Superior temporal gyrus (tissue), 1 donor: Measurements from ENCODE around the gene SYNDIG1.

Experiments used
- DNase-seq: peaks from one replicate; pipeline ENCODE4 v3.0.0-alpha.2; 2016; ENCODE audit errors: extremely low spot score

Gene SYNDIG1

DNA sequence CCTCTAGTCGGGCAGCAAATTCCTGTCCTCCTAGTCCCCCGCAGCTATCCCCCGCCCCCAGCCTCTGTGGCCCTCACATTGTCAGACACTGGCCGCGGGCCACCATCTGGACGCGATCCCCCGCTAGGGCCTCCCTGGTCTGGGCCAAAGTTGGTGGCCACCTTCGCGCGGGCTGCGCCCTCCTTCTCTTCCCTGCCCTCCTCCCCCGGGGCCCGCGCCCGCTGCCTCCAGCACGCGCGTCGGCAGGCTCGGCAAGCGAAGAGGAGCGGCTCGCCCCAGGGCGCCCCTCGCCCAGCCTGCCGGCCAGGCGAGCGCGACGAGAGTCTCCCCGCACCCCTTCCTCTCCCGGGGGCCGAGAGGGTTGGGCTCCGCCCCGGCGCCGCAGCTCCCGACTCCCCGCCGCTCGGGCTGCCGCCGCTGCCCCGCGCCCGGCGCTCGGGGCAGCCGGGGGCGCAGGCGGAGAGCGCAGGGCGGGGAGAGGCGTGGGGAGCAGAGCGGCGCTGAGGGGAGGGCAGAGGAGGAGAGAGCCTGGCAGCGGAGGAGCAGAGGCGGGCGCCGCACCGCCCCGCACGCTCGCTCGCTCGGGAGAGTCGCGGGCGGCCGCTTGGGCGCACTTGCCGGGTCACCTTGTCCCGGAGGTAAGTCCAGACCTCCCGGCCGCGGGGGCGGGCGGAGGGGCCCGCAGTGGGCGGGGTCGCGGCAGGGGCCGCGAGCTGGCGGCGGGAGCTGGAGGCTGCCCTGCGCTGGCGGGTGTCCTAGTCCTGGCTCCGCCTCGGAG, at the start of gene SYNDIG1:
Gene SYNDIG1, plus strand, starts transcription at position 514 of the 778 bp plus-strand sequence. CDS start 73,469 bp downstream, outside the sequence.
- DNase-seq, result peak; percentile 64

DNA sequence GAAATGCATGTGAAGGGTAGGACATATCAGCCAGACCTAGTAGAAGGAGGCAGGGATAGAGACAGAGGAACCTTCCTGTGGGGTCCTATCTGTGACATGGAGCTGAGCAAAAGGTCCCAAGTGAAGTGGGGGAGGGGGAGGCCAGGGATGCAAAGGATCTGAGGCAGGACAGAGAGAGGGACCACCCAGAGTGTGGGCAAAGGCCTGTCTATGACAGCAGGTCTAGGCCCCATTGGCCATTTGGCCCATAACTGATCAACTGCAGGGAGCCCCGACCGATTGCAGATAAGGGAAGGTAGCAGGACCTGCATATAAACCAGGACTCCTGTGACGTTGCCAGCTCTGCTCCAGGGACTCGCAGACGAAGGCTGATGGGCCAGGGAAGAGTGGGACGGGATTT, 49.6 kb upstream of the SYNDIG1 start:
- no peak for DNase-seq

DNA sequence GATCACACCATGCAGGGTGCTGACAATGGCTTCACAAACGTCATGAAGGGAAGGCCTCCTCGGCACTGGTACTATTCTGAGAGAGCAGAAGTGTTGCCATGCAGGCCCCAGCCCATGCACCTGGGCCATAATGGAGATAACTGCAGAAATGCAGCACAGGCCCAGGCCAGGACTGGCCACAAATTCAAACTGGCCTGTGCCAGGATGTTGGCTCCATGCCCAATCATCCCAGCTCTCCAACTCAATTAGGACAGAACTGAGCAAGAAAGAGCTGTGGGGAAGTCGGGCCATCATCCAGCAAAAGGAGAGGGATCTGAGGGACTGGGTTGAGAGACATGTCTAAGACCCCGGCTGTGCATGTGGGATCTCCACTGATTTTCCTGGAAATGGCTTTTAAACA, 48.9 kb upstream of the SYNDIG1 start:
- DNase-seq, result no peak

DNA sequence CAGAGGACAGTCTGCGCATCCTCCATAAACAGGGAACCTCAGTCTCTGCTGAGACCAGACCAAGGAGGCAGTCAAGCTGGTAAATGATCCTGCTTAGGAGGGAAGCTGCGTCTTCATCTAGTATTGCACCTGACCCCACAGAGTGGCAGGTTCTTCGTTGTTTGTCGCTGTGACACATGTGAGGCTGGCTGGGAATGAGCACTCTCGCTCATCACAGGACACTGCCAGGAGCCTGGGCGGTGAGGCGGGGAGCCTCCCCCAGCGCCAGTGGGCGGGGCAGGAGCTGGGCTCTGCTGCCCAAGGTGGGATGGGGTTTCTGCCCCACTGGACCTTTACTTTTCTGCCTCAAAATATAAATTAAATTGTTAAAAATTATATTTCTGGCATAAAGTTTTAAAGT, 48.4 kb upstream of the SYNDIG1 start:
- no peak for DNase-seq

DNA sequence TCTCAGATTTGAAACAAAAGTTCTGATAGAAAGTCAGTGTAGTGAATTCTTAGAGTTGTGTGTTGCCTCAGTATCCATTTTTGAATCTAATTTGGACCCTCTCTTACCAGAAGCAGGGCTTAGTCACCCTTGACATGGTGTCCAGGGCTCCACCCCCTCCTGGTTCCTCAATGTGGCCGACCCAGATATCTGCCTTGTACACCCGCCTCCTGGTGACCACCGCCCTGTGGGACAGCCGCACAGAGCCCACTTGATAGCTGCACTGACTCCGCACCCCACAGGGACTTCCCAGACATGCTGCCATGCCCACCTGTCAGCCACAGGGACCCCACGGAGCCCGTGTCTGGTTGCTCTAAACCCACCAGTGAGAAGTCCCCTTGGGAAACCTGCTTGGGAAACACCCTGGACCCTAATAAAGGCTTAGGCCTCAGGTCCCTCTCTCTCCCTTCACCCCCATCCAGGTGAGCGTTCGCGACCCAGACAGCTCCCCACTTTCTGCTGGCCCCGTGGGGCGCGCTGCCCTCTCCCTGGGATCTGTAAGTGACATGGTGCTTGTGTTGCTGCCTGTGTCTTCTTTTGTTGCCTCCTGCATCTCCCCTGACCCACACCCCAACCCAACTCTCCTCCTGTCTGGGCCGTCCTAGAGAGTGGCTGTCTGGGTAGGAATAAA, 47.2 kb upstream of the SYNDIG1 start:
- no peak for DNase-seq

DNA sequence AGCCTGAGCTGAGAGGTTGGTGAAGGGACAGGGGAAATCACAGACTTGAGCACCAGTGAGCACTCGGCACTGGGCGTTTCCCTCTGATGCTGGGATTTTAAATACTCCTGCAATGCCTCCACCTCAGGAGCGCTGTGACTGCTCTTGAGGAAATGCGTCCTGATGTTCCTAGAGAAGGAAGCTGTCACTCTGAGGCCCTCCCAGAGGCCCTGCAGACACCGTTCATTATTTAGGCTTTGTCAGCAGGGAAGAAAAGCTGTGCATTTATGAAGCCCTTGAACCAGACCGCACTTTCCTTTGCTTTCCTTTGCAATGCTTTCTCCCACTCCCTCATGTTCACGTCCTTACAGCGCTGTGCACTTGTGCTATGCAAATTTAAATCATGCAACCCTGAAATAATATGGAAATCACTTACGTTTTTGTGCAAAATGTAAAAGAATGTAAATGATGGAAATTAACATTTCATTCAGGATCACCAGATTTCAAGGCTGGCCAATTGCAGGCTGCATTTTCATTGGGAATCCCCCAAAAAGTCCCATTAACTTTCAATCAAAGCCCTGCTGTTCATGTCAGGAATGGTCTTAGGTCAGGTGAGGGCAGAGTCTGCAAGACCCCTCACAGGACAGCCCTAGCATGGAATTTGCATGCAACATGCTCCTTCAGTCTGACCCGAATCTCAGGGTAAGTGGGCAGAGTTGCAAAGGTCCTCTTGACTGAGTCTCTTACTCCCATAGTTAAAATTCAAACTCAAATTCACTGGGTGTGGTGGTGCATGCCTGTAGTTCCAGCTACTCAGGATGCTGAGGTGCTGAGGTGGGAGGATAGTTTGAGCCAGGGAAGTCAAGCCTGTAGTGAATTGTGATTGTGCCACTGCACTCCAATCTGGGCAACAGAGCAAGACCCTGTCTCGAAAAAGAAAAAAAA, 45.8 kb upstream of the SYNDIG1 start:
- DNase-seq, result no peak

DNA sequence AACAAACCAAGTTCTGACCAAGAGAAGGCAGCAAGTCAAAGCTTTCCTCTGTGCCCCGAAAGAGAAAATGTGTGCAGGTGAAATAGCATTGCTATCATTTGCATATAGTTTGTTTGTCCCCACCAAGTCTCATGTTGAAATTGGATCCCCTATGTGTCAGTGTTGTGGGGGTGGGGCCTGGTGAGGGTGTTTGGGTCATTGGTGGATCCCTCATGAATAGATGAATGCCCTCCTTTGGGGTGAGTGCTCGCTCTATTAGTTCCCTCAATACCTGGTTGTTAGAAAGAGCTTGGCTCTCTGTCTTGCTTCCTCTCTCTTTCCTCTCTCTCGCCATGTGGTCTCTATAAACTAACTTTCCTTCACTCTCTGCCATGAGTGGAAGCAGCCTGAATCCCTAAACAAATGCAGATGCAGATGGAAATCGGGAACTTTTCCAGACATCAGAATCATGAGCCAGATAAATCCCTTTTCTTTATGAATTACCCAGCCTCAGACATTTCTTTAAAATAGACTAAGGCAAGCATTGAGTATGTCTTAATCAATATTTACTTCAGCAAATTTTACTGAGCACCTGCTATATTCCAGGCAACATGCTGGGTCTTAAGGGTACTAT, 43.8 kb upstream of the SYNDIG1 start:
- DNase-seq, result no peak

DNA sequence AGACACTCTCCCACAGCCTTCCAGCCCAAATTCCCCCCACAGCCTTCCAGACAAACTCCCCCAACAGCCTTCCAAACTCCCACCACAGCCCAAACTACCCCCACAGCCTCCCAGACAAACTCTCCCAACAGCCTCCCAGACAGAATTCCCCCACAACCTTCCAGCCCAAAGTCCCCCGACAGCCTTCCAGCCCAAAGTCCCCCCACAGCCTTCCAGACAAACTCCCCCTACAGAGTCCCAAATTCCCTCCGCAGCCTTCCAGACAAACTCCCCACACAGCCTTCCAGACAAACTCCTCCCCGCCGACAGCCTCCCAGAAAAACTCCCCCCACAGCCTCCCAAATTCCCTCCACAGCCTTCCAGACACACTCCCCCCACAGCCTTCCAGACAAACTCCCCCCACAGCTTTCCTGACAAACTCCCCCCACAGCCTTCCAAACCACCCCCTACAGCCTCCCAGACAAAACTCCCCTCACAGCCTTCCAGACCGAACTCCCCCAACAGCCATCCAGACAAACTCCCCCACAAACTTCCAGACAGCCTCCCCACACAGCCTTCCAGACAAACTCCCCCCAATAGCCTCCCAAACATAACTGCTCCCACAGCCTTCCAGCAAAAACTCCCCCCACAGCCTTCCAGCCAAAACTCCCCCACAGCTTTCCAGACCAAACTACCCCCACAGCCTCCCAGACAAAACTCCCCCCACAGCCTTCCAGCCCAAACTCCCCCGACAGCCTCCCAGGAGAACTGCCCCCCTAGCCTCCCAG, 38.0 kb upstream of the SYNDIG1 start:
- no peak for DNase-seq

DNA sequence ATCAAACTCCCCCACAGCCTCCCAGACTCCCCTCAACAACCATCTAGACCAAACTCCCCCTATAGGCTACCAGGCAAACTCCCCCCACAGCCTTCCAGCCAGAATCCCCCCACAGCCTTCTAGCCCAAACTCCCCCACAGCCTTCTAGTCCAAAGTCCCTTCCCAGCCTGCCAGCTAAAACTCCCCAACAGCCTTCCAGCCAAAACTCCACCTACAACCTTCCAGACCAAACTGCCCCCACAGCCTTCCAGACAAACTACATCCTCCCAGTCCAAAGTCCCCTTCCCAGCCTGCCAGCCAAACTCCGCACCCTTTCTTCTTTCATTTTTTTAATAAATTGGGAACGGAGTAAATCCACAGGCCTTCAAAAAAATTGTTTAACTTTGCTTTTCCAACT, 37.4 kb upstream of the SYNDIG1 start:
- DNase-seq, result no peak

DNA sequence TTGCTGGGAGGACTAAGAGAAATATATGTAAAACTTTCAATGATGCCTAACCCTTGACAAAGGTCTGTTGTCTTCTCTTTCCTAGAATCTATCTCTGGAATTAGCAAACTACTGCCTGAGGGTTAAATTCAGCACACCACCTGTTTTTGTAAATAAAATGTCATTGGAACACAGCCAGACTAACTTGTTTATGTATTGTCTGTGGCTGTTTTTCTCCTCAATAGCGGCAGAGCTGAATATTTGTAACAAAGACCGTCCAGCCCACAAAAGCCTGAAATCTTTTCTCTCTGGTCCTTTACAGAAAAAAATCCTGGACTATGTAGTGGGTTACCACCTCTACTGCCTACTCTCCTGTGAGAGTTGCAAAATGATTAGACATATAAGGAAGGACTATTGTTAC, 33.3 kb upstream of the SYNDIG1 start:
- no peak for DNase-seq

DNA sequence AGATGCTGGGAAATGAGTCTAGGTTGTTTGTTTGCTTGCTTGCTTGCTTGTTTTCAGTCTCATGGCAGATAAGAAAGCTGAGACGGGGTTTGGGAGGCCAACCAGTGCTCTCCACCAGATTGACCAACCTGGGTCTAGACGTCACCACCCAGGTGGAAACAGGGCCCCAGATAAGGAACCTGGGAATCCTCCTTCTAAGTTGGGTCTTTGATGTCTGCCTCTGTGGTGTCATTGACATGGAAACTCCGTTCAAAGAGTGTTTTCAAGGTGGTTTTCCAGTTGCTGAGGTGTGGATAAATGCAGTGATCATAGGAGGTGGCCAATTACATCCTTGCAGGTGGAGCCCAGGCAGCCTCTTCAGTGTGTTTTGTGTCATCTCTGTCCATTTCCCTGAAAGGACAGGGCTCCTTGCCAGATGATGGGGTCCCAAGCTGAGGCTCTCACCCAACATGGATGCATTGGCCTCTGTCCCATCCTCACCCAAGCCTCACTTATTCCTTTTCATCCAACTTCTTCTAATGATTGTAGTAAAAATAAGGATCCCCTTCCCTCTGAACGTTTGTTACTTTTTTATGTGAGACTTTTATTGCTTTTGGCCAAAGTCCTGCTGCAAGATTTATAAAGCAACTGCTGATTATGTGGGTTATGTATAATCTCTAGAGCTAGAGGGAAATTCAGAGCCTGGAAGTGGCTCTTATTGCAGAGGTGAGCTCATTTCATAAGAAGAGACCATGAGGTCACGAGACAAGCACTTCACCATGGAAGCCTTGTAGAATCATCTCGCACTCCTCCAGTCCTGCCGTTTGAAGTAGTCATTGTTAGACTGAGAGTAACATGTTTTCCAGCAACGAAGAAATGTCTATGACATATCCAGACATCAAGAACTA, 32.0 kb upstream of the SYNDIG1 start:
- DNase-seq, result no peak

DNA sequence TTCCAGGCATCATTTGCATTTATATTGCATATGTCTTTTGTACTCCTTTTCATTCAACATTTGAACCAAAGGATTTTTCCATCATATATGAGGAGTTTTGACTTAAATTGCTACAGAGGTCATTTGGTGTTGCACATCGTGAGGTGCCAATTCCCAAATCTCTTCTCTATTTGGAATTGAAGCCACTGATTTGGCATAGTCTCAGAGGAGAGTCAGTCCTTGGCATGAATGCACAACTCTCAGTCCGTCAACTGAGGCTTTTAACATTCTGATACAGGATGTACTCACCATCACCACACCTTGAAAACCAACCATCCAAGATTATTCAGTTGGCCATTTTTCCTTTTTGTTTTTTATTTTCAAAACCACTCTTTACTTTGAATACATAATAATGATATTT, 31.1 kb upstream of the SYNDIG1 start:
- no peak for DNase-seq

DNA sequence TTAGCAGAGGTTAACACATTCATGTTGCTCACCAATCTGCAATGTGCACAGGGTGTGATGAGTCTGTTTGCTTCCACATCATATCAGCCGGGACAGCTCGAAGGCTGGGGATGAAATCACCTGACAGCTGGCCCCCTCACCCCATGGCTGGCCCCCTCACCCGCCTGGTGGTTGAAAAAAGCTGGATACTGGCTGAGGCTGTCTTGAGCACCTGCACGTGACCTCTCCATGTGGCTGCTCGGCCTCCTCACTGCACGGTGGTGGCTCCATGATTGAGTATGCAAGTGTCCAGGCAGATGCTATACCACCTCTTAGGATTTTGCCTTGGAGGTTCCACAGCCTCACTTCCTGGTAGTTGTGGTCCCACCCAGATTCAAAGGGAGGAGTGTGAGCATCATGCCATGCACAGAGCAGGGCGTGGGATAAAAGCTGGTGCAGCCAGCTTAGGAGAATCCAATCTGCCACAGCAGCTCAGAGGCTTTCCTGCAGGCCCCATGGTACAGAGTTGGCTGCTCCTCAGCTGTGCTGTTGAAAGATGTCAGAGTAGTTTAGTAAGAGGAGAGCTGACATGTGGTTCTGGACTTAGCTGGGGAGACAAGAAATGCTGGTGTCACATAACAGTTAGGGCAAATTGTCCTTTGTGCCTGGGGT, 29.6 kb upstream of the SYNDIG1 start:
- DNase-seq, result no peak

DNA sequence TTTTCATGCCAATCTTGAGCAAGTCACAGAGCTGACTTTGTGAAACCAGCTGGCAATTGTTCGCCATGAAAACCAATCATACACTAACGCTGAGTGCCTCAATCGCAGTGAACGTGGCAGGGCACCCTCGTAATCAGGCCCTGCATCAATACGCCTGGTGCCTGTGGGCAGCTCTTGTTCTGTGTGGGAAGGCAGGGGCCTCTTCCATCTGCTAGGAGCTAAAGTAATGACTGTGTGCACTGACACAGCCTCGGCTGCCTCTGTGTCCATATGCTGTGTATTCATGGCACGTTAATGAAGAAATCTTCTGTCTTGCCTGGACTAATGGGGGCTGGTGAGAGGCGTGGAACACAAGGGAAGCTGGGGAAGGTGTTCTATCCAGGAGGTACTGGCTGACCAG, 27.8 kb upstream of the SYNDIG1 start:
- DNase-seq, result peak; percentile 52

DNA sequence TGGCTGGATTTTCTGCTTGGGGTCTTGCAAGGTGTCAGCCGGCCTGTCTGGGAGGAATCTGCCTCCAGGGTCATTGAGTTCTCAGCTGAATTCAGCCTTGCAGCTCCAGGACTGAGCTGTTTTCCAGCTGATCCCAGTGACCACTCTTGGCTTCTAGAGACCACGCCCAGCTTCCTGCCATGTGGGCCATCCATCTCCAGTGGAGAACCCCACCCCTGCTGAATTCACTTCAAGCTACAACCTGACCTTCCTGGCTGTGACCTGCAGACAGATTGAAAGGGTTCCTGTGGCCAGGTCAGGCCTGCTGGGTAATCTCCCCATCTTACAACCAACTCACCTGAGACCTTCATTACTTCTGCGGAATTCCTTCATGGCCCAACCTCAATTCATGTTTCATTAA, 26.5 kb upstream of the SYNDIG1 start:
- no peak for DNase-seq

DNA sequence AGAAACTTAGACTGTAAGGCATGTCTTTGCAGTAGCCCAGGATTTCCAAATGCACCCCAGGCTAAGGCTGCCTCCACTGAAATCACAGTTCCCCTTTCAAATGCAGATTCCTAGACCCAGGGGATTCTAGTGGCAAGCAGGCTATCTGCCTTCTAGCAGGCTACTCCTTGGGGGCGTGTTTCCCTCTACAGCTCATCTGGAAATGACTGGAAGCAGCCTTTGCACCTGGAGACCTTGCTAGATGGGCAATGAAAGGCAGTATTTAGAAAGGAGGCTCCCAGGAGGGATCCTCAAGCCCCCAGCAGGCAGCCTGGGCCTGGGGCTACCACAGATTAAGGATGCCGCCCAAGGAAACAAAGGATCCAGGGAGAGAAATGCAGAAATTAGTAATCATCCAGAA, 26.0 kb upstream of the SYNDIG1 start:
- DNase-seq, result no peak

DNA sequence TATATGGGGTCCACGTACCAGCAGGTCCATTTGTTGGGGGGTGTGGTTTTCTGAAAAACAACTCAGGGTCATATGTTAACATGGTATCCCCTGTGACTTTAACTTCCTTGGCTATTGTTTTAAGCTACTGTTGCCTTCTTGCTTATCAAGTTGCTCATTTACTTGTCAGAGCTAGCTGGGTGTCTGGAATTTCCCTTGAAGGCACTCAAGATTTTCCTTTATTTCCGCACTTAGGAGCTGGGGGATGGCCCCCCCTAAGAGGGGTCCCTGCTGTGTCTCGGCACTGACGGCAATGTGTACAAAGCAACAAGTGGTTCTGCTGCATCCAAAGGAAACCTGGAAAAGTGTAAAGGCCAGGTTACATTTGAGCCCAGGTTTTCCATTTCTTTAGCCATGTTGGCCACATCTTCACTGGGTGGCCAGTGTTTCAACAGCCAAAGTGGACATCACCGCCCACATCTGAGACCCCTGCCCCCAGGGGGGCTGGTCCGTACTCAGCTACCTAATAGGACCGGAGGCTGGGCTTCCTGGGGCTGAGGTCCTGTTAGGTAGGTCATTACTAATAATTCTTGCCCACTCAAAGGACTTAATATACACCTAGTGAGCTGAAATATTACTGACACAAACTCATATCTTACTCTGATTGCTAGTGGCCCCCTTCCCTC, 24.8 kb upstream of the SYNDIG1 start:
- no peak for DNase-seq

DNA sequence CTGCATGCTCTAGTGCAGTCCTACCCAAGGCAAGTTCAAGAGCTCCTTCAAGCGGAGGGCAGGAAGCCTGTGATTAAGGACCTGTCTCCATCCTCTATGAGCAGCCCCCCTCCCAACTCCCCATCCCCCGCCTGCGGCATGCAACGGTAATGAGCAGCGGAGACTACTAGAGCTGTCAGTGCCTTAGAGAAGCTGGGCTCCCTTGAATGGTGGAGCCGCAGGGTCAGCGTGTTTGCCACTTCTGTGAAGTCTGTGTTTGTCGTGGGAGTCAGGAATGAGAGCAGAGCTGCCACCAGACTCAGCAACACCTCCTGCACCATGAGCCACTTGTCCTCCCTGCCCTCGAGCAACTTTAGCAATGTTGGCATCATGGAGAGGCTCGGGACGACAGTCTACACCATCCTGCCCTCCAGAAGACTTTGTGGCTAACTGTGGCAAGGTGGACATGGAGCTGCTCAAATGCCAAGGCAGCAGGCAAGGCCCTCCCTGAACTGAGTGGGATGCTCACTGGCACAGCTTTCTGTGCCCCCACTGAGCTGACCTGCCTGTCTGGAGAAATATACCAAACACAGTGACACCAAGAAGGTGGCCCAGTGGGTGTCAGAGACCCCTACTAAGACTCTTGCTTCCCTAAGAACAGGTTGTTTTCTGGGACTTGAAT, 23.8 kb upstream of the SYNDIG1 start:
- DNase-seq, result no peak

DNA sequence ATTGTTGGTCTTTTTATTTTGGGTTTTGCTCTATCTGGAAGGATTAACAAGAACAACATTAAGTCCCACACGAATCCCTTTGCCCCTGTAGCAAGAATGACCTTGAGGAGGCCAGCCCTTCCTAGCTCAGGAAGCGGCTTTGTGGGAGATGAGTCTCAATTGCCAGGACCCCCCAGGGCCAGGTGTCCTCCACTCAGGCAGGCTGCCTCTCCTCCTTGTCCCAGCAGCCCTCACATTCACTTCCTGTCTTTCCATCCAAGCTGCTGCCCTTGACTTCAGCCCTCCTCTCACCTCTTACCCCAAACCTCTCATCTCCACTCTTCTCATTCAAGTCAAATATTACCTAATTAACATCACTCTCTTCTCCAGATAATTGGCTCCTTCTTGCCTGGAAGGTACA, 22.6 kb upstream of the SYNDIG1 start:
- DNase-seq, result no peak
